IMR-90 (cell line): Measurements from ENCODE around the gene CELA3B. TPM values are rescaled to one million over a fixed set of nuclear protein-coding genes. Genes with fewer than 3 reads are reported as not detected.
A peak's percentile ranks its signal among the peaks of the same experiment; 100 is the strongest.

Source experiments
- ATAC-seq: fragments of 200-7000 bp; cut with Tn5 transposase; 2 replicates; pipeline ENCODE4 v1.9.1; 2020; ENCODE audit warnings: low read depth, mild to moderate bottlenecking, moderate library complexity
- BruUV-seq: library from RNA; stranded (reverse); fragments of 400-500 nt; replicated peaks from 2 replicates; lab custom pipeline; 2021; lab: Mats Ljungman, UMichigan
- CTCF ChIA-PET: fragments of 300-600 bp; formaldehyde crosslinking; extraction: SDS; loops from one replicate; lab custom pipeline; 2021; ENCODE audit warnings: antibody characterized with exemption; lab: Yijun Ruan, JAX
- POLR2A ChIA-PET: fragments of 300-600 bp; sonication (Branson Sonifier 250); formaldehyde crosslinking; loops from one replicate; lab custom pipeline; 2022; ENCODE audit warnings: antibody characterized with exemption; ENCODE audit not compliant: unreplicated experiment; lab: Charles Lee
- DNase-seq: peaks from one replicate; pipeline ENCODE4 v3.0.0; 2013
- H2AFZ ChIP-seq: replicated peaks from 2 replicates; pipeline ENCODE3; 2013; ENCODE audit warnings: low read length, mild to moderate bottlenecking; ENCODE audit not compliant: poor library complexity
- H2AK5ac ChIP-seq: 2 replicates; pipeline ENCODE4 v1.6.1; 2013; ENCODE audit warnings: low read depth, low read length, inconsistent platforms
- H2AK9ac ChIP-seq: replicated peaks from 2 replicates; pipeline ENCODE3; 2013; ENCODE audit warnings: mild to moderate bottlenecking, low read depth, low read length, moderate library complexity; ENCODE audit not compliant: poor library complexity
- H2BK120ac ChIP-seq: 2 replicates; pipeline ENCODE4 v1.6.1; 2013; ENCODE audit warnings: low read depth, low read length, inconsistent platforms
- H2BK15ac ChIP-seq: 3 replicates; pipeline ENCODE4 v1.6.1; 2013; ENCODE audit warnings: low read depth, low read length, inconsistent platforms
- H2BK20ac ChIP-seq: 2 replicates; pipeline ENCODE4 v1.6.1; 2013; ENCODE audit warnings: low read depth, mild to moderate bottlenecking, inconsistent platforms, low read length, moderate library complexity
- H2BK5ac ChIP-seq: 2 replicates; pipeline ENCODE4 v1.6.1; 2013; ENCODE audit warnings: mild to moderate bottlenecking, low read depth, low read length, inconsistent platforms; ENCODE audit not compliant: poor library complexity, severe bottlenecking
- H3K14ac ChIP-seq: replicated peaks from 2 replicates; pipeline ENCODE4 v1.6.1; 2013; ENCODE audit warnings: low read depth, low read length, inconsistent platforms
- H3K18ac ChIP-seq: 2 replicates; pipeline ENCODE4 v1.6.1; 2013; ENCODE audit warnings: low read depth, low read length, control low read depth
- H3K23ac ChIP-seq: 2 replicates; pipeline ENCODE4 v1.6.1; 2013; ENCODE audit warnings: low read depth, low read length, inconsistent platforms
- H3K27ac ChIP-seq: 2 replicates; pipeline ENCODE4 v1.5.1; 2013; ENCODE audit warnings: mild to moderate bottlenecking, control low read depth, low read length; ENCODE audit not compliant: insufficient read depth
- H3K27me3 ChIP-seq: 2 replicates; pipeline ENCODE4 v1.6.1; 2013; ENCODE audit warnings: low read length; ENCODE audit not compliant: control insufficient read depth, insufficient read depth
- H3K36me3 ChIP-seq: 2 replicates; pipeline ENCODE4 v1.6.1; 2013; ENCODE audit warnings: low read length, mixed read lengths; ENCODE audit not compliant: control insufficient read depth, insufficient read depth
- H3K4ac ChIP-seq: 2 replicates; pipeline ENCODE4 v1.6.1; 2013; ENCODE audit warnings: low read depth, low read length, inconsistent platforms
- H3K4me1 ChIP-seq: 2 replicates; pipeline ENCODE4 v1.6.1; 2013; ENCODE audit warnings: low read length, mixed read lengths; ENCODE audit not compliant: control insufficient read depth, insufficient read depth
- H3K4me2 ChIP-seq: 2 replicates; pipeline ENCODE4 v1.6.1; 2013; ENCODE audit warnings: low read depth, mild to moderate bottlenecking, control low read depth, low read length, moderate library complexity
- H3K4me3 ChIP-seq: 2 replicates; pipeline ENCODE4 v1.5.1; 2013; ENCODE audit warnings: low read depth, mild to moderate bottlenecking, control low read depth, low read length, moderate library complexity; ENCODE audit not compliant: insufficient read depth
- H3K56ac ChIP-seq: 2 replicates; pipeline ENCODE4 v1.6.1; 2013; ENCODE audit warnings: low read length, inconsistent platforms; ENCODE audit not compliant: insufficient read depth; ENCODE audit errors: extremely low read depth
- H3K79me1 ChIP-seq, 2 experiments: 2 replicates each; pipeline ENCODE4 v1.6.1; 2013; ENCODE audit warnings: low read length in 2 of 2, inconsistent platforms in 1 of 2, low read depth in 1 of 2
- H3K9ac ChIP-seq: 2 replicates; pipeline ENCODE4 v1.6.1; 2013; ENCODE audit warnings: low read depth, low read length, control low read depth
- H3K9me1 ChIP-seq: 2 replicates; pipeline ENCODE4 v1.6.1; 2013; ENCODE audit warnings: low read length, inconsistent platforms; ENCODE audit not compliant: insufficient read depth
- H3K9me3 ChIP-seq: 2 replicates; pipeline ENCODE4 v1.6.1; 2013; ENCODE audit warnings: low read length; ENCODE audit not compliant: control insufficient read depth, insufficient read depth
- H4K20me1 ChIP-seq: 2 replicates; pipeline ENCODE4 v1.6.1; 2013; ENCODE audit warnings: low read length, inconsistent platforms; ENCODE audit not compliant: insufficient read depth
- H4K5ac ChIP-seq: 2 replicates; pipeline ENCODE4 v1.6.1; 2013; ENCODE audit warnings: mild to moderate bottlenecking, low read depth, low read length, control low read depth
- H4K8ac ChIP-seq, 2 experiments: 2 replicates each; pipeline ENCODE4 v1.6.1; 2013; ENCODE audit warnings: low read depth in 2 of 2, low read length in 2 of 2, control low read depth in 1 of 2, inconsistent platforms in 1 of 2
- H4K91ac ChIP-seq: 2 replicates; pipeline ENCODE4 v1.6.1; 2013; ENCODE audit warnings: low read depth, low read length, inconsistent platforms; ENCODE audit not compliant: insufficient read depth
- BHLHE40 ChIP-seq: fragments of 150-350 bp; IDR thresholded peaks from 2 replicates; pipeline ENCODE4 v1.6.1; 2016; ENCODE audit warnings: mild to moderate bottlenecking, low read depth, low read length
- CEBPB ChIP-seq: IDR thresholded peaks from 2 replicates; pipeline ENCODE4 v1.6.1; 2012; ENCODE audit warnings: low read depth, low read length, improper control_type of control experiment
- CHD1 ChIP-seq: IDR thresholded peaks from 2 replicates; pipeline ENCODE4 v1.6.1; 2012; ENCODE audit warnings: low read depth, low read length, improper control_type of control experiment
- FOS ChIP-seq: fragments of 150-350 bp; IDR thresholded peaks from 2 replicates; pipeline ENCODE4 v1.6.1; 2016; ENCODE audit warnings: low read depth, low read length
- MAFK ChIP-seq: IDR thresholded peaks from 2 replicates; pipeline ENCODE4 v1.6.1; 2012; ENCODE audit warnings: low read depth, low read length, improper control_type of control experiment
- MAZ ChIP-seq: IDR thresholded peaks from 2 replicates; pipeline ENCODE4 v1.6.1; 2012; ENCODE audit warnings: low read depth, mild to moderate bottlenecking, low read length, improper control_type of control experiment, moderate library complexity, borderline replicate concordance
- MXI1 ChIP-seq: IDR thresholded peaks from 2 replicates; pipeline ENCODE4 v1.6.1; 2012; ENCODE audit warnings: low read depth, mild to moderate bottlenecking, low read length, moderate library complexity, borderline replicate concordance
- NFE2L2 ChIP-seq: fragments of 150-350 bp; IDR thresholded peaks from 2 replicates; pipeline ENCODE4 v1.6.1; 2016; ENCODE audit warnings: low read depth, mild to moderate bottlenecking, low read length
- POLR2A ChIP-seq: IDR thresholded peaks from 2 replicates; pipeline ENCODE4 v1.6.1; 2012; ENCODE audit warnings: mild to moderate bottlenecking, low read depth, low read length
- RAD21 ChIP-seq: IDR thresholded peaks from 2 replicates; pipeline ENCODE4 v1.6.1; 2012; ENCODE audit warnings: low read length, improper control_type of control experiment
- RCOR1 ChIP-seq: IDR thresholded peaks from 2 replicates; pipeline ENCODE4 v1.6.1; 2012; ENCODE audit warnings: mild to moderate bottlenecking, low read length, improper control_type of control experiment; ENCODE audit not compliant: insufficient replicate concordance
- RFX5 ChIP-seq: IDR thresholded peaks from 2 replicates; pipeline ENCODE4 v1.8.0; 2012; ENCODE audit warnings: low read depth, mild to moderate bottlenecking, low read length, moderate library complexity
- SMC3 ChIP-seq: fragments of 150-350 bp; IDR thresholded peaks from 2 replicates; pipeline ENCODE4 v1.6.1; 2016; ENCODE audit warnings: low read depth, mild to moderate bottlenecking, antibody characterized with exemption, low read length, moderate library complexity
- WGBS, 2 experiments: methylation state at CpG; one replicate each; pipeline versions ENCODE4 v1.1.5 to v1.1.7; 2013; ENCODE audit warnings: missing lambda C conversion rate in 2 of 2; ENCODE audit not compliant: insufficient read length in 1 of 2; ENCODE audit errors: extremely low coverage in 2 of 2; 5-methylcytosine and 5-hydroxymethylcytosine counted together
- dilution Hi-C: fragments of 300-500 bp; cut with HindIII; formaldehyde crosslinking; loops from one replicate; pipeline ENCODE4 v1.14.3; 2018; ENCODE audit warnings: low sequenced_read_pairs; ENCODE audit not compliant: unreplicated experiment
- in situ Hi-C: fragments of 300-500 bp; cut with MboI; formaldehyde crosslinking; loops from 3 replicates; pipeline ENCODE4 v1.14.3; 2019; ENCODE audit warnings: low sequenced_read_pairs, inconsistent platforms, mixed read lengths
- intact Hi-C: fragments of 100-400 bp; cut with micrococcal nuclease; formaldehyde crosslinking; loops from 2 replicates; pipeline ENCODE4 v1.10.0; 2022
- polyA plus RNA-seq, 3 experiments: library from polyadenylated mRNA; depleted of rRNA; stranded (reverse); fragments of >200 nt; gene quantifications; 2 replicates each; pipeline ENCODE4 v1.2.3, GENCODE V29; 2012; ENCODE audit warnings: low replicate concordance in 1 of 3
- total RNA-seq: library from RNA; depleted of rRNA; stranded (reverse); fragments of >200 nt; gene quantifications from 2 replicates; pipeline ENCODE4 v1.2.3, GENCODE V29; 2012
- TF ChIP-seq, protein P1 (sequence below): fragments of 150-350 bp; IDR thresholded peaks from 2 replicates; pipeline ENCODE4 v1.6.1; 2016; ENCODE audit warnings: low read depth, mild to moderate bottlenecking, low read length, moderate library complexity, borderline replicate concordance
- TF ChIP-seq, protein P2 (sequence below): fragments of 150-350 bp; IDR thresholded peaks from 2 replicates; pipeline ENCODE4 v1.6.1; 2017; ENCODE audit warnings: mild to moderate bottlenecking, antibody characterized with exemption, low read length, low read depth

Gene CELA3B
- total and polyA plus RNA-seq, 2 of the 4 experiments (the other 2 are of a cell fraction), result not detected

DNA sequence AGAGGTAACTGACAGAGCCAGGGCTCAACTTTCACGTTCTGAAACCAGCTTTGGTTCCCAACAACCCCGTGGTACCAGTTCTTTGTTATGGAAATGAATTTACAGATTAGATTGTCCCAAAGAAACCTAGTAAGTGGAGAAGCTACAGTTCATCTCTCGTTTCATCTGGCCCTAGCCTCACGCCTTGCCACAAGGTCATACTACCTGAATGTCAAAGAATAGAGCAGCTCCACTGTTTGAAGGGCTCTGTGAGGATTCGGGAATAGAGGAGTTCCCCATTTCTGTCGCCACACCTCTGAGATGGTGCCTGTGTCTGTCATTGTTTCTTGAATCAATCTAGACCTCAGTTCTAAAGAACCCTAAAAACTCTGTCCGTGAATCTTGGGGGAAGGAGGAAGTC, 60.7 kb downstream of the CELA3B start:
- intact Hi-C loops, result no loop called here
- Histone ChIP-seq H3K9ac (no peak overlapping the region), H3K4me3 (no peak overlapping the region), H3K56ac (no peak overlapping the region), H2BK15ac (no peak overlapping the region), H3K9me3 (no peaks in the 10 kb centered on the region), H3K4me1 (peaks cover 4% of the 10 kb centered on the region; the same call in 1 of the 2 replicates), H4K20me1 (no peaks in the 10 kb centered on the region), H4K5ac (no peak overlapping the region), H3K27ac (no peak overlapping the region), H2BK20ac (no peak overlapping the region), H3K27me3 (no peaks in the 10 kb centered on the region), H3K36me3 (no peaks in the 10 kb centered on the region), H3K9me1 (0 out of 2 replicates have a peak, but pooled peaks cover 3% of the 10 kb centered on the region), H3K4me2 (no peak overlapping the region), H4K91ac (no peak overlapping the region), H2BK120ac (no peak overlapping the region), H2AK9ac (peak overlapping the region; percentile 55), H3K4ac (no peak overlapping the region), H2AK5ac (no peak overlapping the region), H3K79me1 (no peaks in the 10 kb centered on the region), H3K23ac (no peak overlapping the region; the same call in 1 of the 2 replicates), H2AFZ (no peak overlapping the region), H3K14ac (no peak overlapping the region), H2BK5ac (no peak overlapping the region), H3K18ac (no peak overlapping the region), H4K8ac (no peak overlapping the region)
- dilution Hi-C loops, result no loop called here
- no peak for TF ChIP-seq CEBPB
- no peak for TF ChIP-seq NFE2L2
- no peak for TF ChIP-seq MXI1
- TF ChIP-seq RAD21, result no peak
- TF ChIP-seq BHLHE40, result no peak
- TF ChIP-seq MAFK, result no peak
- TF ChIP-seq SMC3, result no peak
- TF ChIP-seq POLR2A, result no peak
- TF ChIP-seq MAZ, result no peak
- no peak for TF ChIP-seq FOS
- TF ChIP-seq CHD1, result no peak
- TF ChIP-seq RFX5, result no peak
- TF ChIP-seq, protein P1, sequence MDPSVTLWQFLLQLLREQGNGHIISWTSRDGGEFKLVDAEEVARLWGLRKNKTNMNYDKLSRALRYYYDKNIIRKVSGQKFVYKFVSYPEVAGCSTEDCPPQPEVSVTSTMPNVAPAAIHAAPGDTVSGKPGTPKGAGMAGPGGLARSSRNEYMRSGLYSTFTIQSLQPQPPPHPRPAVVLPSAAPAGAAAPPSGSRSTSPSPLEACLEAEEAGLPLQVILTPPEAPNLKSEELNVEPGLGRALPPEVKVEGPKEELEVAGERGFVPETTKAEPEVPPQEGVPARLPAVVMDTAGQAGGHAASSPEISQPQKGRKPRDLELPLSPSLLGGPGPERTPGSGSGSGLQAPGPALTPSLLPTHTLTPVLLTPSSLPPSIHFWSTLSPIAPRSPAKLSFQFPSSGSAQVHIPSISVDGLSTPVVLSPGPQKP, result no peak
- no peak for TF ChIP-seq RCOR1
- TF ChIP-seq, protein P2, sequence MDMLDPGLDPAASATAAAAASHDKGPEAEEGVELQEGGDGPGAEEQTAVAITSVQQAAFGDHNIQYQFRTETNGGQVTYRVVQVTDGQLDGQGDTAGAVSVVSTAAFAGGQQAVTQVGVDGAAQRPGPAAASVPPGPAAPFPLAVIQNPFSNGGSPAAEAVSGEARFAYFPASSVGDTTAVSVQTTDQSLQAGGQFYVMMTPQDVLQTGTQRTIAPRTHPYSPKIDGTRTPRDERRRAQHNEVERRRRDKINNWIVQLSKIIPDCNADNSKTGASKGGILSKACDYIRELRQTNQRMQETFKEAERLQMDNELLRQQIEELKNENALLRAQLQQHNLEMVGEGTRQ, result no peak
- ChIA-PET POLR2A (no interaction called here), CTCF (interaction anchor here (0.6 to 1.0 kb wide), 2 partner anchors 10 to 15 kb away, joined by 3 to 4 read pairs; no protein-coding TSS in a partner anchor)
- no CpG with 5 or more reads among the region's 7 CpGs for WGBS, 2 experiments
- in situ Hi-C loops, result no loop called here
- BruUV-seq, result no TSS peak
- DNase-seq (no peak), ATAC-seq (no peak)
